Activated CD8-positive, alpha-beta memory T cell treated with anti-CD3 and anti-CD28 coated beads for 36 hours (primary cell): ENCODE results near the gene NPIPB8. TPM values are rescaled to one million over a fixed set of nuclear protein-coding genes. Genes with fewer than 3 reads are reported as not detected.
"Not testable (repeated sequence)": the region's sequence is repeated elsewhere in the genome, so short reads cannot be mapped to it uniquely, and the experiment has no call there.

Source experiments
- CTCF ChIA-PET: fragments of 350-600 bp; sonication (Branson Sonifier 250); formaldehyde crosslinking; loops from one replicate; lab custom pipeline; 2021; ENCODE audit warnings: antibody characterized with exemption; lab: Charles Lee
- POLR2A ChIA-PET: fragments of 350-600 bp; sonication (Branson Sonifier 250); formaldehyde crosslinking; loops from one replicate; lab custom pipeline; 2021; ENCODE audit warnings: antibody characterized with exemption; lab: Charles Lee
- total RNA-seq, 2 experiments: library from RNA; stranded (reverse); gene quantifications; one replicate each; pipeline ENCODE4 v1.2.3, GENCODE V29; 2021

NPIPB8 gene
- total RNA-seq, result 1 to 10 TPM in 1 of 2 experiments, under 1 TPM in 1; 0.90 to 1.1 TPM

- CTCF ChIA-PET, result not testable (repeated sequence)
These were observed at the start of gene NPIPB8 for GRCh38 chr16:28637765-28638164. TSS of gene NPIPB8 (plus strand) at chr16:28638065. CDS start at chr16:28638361, 296 bp downstream.

GRCh38 chr16:28589069-28589468 is 48.8 kb upstream of the NPIPB8 start:
- CTCF ChIA-PET, result no interaction called here
- POLR2A ChIA-PET, result no interaction called here

More at GRCh38 chr16:28637765-28638164, at the start of gene NPIPB8:
- POLR2A ChIA-PET, result not testable (repeated sequence)

GRCh38 chr16:28589930-28590329 is 47.9 kb upstream of the NPIPB8 start:
- POLR2A ChIA-PET, result no interaction called here

GRCh38 chr16:28590384-28591340 is 47.2 kb upstream of the NPIPB8 start:
- CTCF ChIA-PET, result no interaction called here
- POLR2A ChIA-PET, result no interaction called here

More at GRCh38 chr16:28589930-28590329, 47.9 kb upstream of the NPIPB8 start:
- CTCF ChIA-PET, result no interaction called here

GRCh38 chr16:28591355-28591754 is 46.5 kb upstream of the NPIPB8 start:
- ChIA-PET CTCF (no interaction called here), POLR2A (no interaction called here)

GRCh38 chr16:28592511-28592910 is 45.4 kb upstream of the NPIPB8 start:
- ChIA-PET POLR2A (interaction anchor here (0.5 kb wide), 1 partner anchor 101 kb away, joined by 4 read pairs; the partner anchor contains the start of gene CLN3), CTCF (no interaction called here)

- CTCF ChIA-PET, result no interaction called here
- POLR2A ChIA-PET, result no interaction called here
These were observed 44.8 kb upstream of the NPIPB8 start for GRCh38 chr16:28592979-28593553.

- CTCF ChIA-PET, POLR2A ChIA-PET: not testable (repeated sequence)
These were observed 42.4 kb upstream of the NPIPB8 start for GRCh38 chr16:28595451-28595850.

GRCh38 chr16:28596115-28596630 is 41.7 kb upstream of the NPIPB8 start:
- CTCF ChIA-PET, result no interaction called here
- POLR2A ChIA-PET, result no interaction called here

- CTCF ChIA-PET, result no interaction called here
- POLR2A ChIA-PET, result no interaction called here
These were observed 40.8 kb upstream of the NPIPB8 start, which contains the start of gene SULT1A2 for GRCh38 chr16:28596840-28597691. TSS of gene SULT1A2 (minus strand) at chr16:28597050. CDS start at chr16:28595930, 1,120 bp downstream.

GRCh38 chr16:28597692-28598261 is 40.1 kb upstream of the NPIPB8 start:
- POLR2A ChIA-PET, result no interaction called here

GRCh38 chr16:28599377-28600285 is 38.2 kb upstream of the NPIPB8 start:
- CTCF ChIA-PET, POLR2A ChIA-PET: not testable (repeated sequence)

More at GRCh38 chr16:28597692-28598261, 40.1 kb upstream of the NPIPB8 start:
- CTCF ChIA-PET, result no interaction called here

- POLR2A ChIA-PET, CTCF ChIA-PET: not testable (repeated sequence)
These were observed 36.9 kb upstream of the NPIPB8 start for GRCh38 chr16:28600965-28601364.

GRCh38 chr16:28601589-28601988 is 36.3 kb upstream of the NPIPB8 start:
- POLR2A ChIA-PET, CTCF ChIA-PET: not testable (repeated sequence)

- CTCF ChIA-PET, result not testable (repeated sequence)
These were observed 35.8 kb upstream of the NPIPB8 start for GRCh38 chr16:28602062-28602461.

GRCh38 chr16:28602529-28602928 is 35.3 kb upstream of the NPIPB8 start:
- POLR2A ChIA-PET, result no interaction called here
- CTCF ChIA-PET, result no interaction called here

More at GRCh38 chr16:28602062-28602461, 35.8 kb upstream of the NPIPB8 start:
- POLR2A ChIA-PET, result not testable (repeated sequence)

- ChIA-PET CTCF (no interaction called here), POLR2A (no interaction called here)
These were observed 34.3 kb upstream of the NPIPB8 start for GRCh38 chr16:28603381-28604185.
